ENCODE measurements around the gene MYO5C. TPM values are rescaled to one million over a fixed set of nuclear protein-coding genes. Genes with fewer than 3 reads are reported as not detected.
A peak's percentile ranks its signal among the peaks of the same experiment; 100 is the strongest.

The MYO5C gene
- total RNA-seq, 1 experiment from 2014 or later = 1.3 TPM

DNA sequence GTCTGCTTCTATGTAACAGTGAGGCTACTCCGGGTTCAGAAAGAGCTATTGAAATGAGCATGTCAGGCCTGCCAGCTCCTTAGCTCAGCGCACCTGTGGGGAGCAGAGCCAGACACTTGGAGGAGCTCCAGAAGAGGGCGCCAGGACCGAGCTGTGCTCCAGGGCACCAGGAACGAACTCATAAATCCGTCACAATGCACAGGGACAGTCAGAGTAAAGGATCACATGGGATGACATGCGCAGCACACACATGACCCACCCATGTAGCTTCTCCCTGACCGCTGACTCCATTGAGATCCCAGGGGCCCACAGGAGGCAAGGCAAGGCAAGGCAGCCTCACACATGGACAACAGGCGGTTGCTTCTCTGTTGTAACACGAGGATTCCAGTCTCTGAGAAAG lies 78.4 kb downstream of the MYO5C start:
- no peak for DNase-seq (ENCODE audit: low read depth)

DNA sequence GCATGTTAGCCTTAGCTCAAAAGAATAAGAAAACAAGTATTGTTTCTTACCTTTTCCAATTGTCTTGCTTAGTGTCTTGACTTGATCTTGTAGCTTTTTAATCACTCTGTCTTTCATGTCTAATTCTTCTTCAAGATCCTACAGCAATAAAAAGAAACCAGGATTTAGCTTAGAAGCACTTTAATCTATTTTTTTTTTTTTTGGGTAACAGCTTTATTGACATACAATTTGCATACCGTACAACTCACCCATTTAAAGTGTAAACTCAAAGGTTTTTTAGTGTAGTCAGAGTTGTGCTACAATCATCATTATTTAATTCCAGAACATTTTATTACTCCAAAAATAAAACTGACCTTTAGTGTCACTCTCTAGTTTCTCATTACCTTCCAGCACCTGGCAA lies 81.1 kb downstream of the MYO5C start:
- no peak for DNase-seq (ENCODE audit: low read depth)

DNA sequence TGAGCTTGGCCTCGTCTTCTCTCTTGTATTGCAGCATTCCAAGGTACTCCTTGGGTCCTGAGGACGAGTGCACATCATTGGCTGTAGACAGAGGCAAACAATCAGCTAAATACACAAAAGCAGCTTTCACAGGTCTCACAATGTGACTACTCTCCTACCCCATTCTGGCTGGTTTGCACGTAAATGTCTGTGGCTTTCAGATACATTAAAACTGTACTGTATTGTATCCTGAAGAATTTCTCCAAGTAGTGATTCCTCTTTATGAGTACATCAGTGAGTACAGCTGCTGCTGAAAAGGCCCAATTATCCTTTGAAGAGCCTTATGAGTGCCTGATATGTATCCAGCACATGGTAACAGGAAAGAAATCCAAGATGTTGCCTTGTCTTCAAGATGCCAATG lies 82.4 kb downstream of the MYO5C start:
- no peak for DNase-seq (ENCODE audit: low read depth)

DNA sequence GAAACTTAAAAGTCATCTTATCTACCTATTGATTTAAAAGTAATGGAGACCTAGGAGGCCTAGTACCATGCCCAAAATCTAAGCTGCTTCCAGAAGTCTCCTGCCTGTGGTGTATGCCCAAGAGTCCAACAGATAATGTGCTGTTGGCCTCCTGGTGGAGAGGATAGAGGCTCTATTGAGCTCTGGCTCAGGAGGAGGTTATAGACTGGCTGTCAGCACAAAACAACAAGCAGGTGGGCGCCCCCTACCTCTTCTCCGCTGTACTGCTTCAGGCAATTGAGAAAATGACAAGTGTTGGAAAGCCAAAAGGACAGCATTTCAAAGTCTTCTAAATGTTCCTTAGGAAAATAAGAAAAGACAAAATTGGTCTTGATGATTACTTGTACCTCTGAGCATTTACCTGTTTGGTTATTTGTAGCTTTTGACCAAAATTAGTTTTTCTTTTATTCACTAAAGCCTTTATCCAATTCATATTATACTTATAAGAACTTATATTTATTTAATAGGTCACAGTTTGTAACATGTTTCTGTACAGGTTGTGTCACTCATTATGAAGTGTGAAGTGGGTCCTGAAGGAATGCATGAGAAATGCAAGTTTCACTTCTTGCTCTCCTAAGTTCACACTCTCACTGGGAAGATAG lies 87.2 kb downstream of the MYO5C start:
- DNase-seq (ENCODE audit: low read depth) = peak; percentile 79

DNA sequence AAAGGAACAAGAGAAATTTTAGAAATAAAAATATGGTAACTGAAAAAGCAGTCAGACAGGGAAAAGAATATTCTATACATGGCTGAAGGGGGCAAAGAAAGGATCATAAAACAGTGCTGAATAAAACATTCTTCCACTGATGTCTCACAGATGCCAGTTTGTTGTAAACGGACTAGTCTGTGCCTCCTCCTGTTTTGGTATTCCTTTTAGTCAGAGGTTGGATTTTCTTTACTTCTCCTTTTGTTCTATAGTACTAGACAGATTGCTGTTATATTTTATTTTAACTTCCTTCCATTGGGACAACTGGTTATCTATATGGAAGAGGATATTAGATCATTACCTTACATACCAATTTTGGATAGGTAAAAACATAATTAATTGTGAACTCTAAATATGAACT lies 88.4 kb downstream of the MYO5C start:
- no peak for DNase-seq (ENCODE audit: low read depth)

DNA sequence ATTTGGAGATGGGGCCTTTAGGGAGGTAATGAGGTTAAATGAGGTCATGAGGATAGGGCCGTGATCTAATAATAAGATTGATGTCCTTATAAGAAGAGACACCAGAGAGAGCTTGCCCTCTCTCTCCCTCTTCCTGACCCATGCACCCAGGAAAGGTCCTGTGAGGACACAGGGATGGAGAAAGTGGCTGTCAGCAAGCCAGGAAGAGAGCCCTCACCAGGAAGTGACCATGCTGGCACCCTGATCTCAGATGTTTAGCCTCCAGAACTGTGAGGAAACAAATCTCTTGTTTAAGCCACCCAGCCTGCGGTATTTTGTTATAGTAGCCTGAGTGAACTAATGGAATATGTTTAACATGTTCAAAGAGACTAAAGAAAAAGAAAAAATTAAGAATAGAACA lies 89.2 kb downstream of the MYO5C start:
- peak; percentile 16 for DNase-seq (ENCODE audit: low read depth)

DNA sequence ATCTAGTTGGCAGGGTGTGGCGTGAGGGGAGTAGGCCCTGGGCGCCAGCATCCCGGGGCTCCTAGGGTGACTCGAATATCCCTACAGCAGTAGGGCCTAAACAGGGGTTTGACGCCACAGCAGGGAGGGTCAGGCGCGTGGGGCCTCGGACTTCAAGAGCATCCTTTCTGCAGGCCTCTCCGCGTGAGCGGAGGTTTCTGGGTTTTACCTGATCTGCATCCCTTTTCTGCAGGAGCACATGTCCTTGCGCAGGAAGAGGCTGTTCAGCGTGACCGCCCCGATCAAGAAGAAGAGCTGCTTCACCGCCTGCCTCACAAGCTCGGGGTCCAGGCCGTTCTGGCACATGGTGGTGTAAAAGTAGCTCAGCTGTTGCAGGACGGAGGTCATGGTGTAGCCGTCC lies 90.9 kb downstream of the MYO5C start:
- DNase-seq (ENCODE audit: low read depth) = no peak

DNA sequence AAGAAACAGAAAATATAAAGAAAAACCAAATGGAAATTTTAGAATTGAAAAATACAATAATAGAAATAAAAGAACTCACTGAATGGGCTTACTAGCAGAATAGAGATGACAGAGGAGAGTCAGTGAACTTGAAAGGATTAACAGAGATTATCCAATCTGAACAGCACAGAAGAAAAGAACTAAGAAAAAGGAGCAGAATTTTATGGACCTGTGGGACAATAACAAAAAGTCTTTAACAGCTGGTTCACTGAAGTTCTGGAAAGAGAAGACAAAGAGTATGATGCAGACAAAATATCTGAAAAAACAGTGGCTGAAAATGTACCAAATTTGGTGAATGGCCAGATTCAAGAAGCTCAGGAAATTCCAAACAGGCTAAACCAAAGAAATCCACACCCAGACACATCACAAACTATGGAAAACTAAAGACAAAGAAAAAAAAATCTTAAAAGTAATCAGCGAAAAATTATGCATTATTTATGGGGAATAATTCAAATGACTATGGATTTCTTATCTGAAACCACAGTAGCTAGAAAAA lies 94.7 kb downstream of the MYO5C start:
- no peak for DNase-seq (ENCODE audit: low read depth)

DNA sequence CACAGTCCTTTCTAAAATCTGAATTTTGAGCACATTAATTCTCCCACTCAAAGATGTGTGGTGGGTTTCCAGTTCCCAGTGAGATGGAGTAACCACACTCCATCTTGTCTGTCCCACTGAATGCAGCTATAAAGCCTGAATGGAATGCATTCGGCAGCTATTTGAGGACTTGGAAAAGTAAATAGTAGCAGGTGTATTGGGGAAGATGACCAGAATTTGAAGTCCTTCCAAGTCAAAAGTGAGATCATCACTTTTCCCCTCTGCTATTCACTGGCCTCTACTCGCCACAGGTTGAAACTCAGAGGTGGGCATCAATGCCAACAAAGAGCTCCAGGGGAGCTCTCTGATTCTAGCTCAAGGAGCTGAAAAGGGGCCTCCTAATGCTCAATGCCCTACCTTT lies 96.3 kb downstream of the MYO5C start:
- DNase-seq (ENCODE audit: low read depth) = no peak

DNA sequence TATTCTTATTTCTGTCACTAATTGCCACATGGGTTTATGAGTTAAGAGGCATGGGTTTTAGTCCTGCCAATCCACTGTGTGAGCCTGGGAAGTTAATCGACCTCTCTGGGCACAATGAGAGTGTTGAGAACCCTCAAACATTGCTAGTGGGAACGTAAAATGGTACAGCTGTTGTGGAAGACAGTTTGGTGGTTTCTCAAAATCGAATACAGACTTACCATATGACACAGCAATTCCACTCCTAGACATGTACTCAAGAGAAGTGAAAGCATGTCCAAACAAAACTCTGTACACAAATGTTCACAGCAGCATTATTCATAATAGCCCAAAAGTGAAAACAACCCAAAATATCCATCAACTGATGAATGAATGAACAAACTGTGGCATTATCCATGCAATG lies 98.7 kb downstream of the MYO5C start:
- DNase-seq (ENCODE audit: low read depth) = no peak

DNA sequence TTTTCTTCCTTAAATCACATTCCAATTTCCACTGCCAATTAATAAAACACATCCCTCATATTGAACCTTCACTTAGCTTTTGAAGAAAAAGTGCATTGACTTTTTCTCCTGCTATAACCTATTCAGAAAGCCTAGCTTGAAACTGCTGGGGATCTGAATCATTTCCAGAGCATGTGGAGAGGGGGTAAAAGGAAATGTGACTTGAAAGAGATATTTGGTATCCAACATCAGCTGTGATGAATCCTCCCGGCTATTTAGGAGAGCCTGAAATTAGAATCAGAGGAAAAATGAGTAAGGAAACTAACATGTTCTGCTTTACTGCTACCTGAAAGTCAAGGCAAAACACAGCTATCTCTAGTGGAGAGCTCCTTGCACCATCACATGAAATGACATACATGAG lies 101.8 kb downstream of the MYO5C start:
- no peak for DNase-seq (ENCODE audit: low read depth)

DNA sequence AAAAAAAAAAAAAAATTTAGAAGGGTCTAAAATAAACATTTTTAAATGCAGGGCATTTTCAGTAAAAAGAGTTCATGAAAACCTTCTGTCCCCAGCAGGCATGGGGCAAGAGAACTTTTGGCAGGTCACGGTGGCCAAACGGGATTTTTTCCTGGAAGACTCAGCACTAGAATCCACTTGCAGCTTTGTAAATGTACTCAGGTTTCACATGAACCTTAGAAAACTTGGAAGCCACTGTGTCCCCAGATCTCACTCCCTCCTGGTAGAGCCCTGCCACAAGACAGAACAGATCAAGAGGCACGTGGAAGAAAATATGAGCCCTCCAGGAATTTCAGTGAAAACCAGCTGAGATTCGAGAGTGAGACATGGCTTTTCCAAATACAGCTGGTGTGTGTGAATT lies 102.3 kb downstream of the MYO5C start:
- DNase-seq (ENCODE audit: low read depth) = no peak

DNA sequence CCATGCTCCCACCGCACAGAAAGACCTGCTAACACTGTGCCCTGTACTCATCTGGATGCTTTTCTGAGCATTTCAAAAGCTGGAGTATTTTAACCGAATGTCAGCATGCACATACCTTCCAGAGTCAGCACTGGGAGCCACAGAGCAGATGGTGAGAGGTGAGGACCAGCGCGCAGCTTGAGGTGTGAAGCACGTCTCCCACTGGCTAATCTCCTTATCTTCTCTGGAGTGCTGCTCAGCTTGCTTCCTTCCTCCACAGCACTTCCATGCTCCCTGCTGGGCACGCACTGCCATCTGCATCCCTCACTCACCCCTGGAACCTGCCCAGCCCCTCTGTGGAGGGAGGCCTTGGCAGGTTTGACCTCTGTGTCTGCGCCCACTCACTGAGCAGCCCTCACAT lies 104.4 kb downstream of the MYO5C start, which contains the start of gene GNB5:
Gene GNB5, minus strand, starts transcription at position 186 of the 400 bp plus-strand sequence. CDS start 6,716 bp downstream, outside the sequence.
- no peak for DNase-seq (ENCODE audit: low read depth)

DNA sequence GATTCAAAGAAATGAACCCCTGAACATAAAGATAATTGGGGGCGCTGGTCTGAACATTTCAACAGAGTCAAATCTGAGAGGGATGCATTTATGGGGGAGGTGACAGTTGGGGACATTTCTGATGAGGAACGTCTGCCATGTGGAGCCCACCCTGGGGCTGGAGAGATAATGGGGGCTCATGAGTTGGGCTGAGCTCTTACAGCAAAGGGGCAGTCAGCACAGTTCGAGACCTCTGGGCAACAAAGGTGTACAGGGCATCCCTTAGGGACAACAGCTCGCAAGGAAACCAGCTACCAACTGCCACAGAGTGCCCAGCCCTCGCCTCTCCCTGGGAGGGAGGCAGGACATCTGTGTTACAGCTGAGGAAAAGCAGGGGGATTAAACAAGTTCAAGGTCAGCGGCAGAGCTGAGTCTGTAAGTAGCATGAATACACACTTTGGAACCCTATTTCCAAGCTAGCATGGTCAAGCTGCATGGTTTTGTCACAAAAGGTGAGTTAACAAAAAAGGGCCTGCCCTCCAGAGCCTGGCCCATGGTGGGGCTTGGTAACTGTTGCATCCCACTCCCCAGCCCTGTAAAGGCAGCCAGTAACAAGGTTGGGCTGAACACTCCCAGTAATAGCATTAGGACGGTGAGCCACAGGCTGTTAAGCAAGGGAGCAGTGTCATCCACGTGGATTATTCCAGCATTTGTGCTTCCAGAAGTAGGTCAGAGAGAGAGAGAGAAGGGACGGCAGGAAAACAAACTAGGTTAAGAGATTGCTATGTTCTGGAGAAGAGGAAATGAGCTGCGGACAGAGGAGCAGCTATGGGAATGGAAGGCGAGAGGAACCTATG lies 108.7 kb downstream of the MYO5C start:
- no peak for DNase-seq (ENCODE audit: low read depth)

DNA sequence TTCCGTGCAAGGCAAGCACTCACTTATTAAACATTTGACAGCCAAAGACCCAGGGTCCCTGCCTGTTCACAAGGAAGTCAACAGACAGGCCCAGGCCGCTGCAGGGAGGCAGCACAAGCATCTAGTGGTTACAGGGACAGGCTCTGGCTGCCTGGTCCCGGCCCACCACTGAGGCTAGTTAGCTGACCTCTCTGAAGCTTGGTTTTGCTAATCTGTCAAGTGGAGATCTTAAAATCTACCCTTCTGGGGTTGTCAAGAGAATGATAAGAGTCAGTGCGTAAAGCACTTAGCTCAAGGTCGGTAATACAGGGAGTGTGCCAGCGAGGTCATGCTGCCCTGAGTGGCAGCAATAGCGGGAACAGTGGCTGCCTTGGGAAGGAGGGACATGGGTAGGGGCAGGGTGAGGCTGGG lies 110.4 kb downstream of the MYO5C start:
- DNase-seq (ENCODE audit: low read depth) = no peak

DNA sequence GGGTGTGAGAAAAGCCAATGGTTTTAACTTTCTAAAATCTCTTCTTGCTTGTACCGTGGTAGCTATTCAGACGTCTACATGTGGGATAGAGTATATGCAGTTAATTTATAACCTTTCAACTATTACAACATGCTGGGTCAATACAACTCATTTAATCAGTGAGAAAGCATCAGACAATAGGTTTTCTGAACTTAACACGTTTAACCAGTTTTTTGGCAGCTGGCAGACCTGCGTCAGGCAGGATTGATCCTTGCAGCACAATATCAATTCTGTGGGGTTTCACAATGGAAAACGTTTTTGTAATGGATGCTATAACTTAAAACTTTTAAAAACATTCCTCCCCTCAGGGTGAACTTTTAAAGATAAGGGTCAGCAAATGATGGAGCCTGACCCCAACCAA lies 110.9 kb downstream of the MYO5C start:
- DNase-seq (ENCODE audit: low read depth) = no peak

DNA sequence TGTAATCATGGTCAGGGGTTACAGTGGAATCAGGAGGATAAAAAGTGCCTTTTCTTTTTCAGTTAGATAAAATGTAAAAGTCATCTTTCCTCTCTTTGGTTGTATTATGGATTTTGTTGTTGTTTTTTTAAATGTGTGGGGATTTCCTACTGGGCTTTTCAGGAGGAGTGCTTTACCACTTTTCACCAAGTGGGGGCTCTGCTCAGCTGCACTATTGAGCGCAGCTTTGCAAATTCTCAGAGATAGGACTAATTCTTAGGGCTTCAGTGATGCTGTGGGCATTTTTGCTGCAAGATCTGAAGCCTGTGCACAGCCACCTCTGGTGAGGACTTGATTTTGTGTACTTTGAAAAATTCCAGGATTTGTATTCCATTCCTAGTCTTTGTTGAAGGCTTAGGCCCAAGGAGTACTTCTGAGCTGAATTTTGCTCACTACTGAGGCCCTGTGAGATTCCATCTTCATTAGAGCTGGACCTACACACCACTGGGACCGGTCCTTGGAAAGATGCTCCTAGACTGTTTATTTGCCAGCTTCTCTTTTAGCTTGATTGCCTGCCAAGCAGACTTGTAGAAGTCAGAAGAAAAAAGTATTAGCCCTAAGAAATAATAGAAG lies 111.9 kb downstream of the MYO5C start:
- DNase-seq (ENCODE audit: low read depth) = peak; percentile 44

DNA sequence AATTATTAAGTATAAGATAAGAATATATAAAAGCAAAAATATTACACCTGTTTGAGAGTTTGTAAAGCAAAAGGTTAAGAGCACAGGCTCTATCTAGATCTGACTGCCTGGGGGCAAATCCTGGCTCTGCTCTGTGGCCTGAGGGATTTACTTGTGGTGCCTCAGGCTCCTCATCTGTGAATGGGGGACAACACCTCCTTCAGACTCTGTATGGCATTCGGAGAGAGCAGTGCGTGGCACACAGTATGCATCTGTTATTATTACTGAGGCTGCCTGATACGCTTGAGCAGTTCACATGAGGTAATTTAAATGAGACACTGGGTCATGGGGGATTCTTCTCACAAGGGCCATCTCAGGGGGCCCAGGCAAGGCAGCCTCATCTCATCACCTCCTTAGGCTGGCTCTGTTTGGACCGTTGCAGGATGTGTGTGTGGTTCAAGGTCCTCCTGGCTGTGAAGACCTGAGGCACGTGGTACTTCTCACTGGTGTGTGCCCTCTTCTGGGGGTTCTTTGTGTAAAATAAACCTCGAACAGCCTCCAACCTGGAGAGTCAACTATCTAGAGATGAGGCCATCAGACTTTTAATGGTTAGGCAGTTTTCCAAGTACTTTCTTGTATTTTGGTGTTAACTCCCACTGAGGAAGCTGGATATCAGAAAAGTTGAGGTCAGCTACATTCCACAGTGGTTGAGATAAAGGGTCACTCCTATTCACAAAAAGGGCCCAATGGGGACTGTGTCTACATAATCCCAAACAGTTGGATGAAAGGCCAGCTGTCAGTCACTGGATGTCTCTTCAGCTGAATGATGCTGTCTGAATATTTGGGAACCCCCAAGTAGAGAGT lies 113.4 kb downstream of the MYO5C start:
- no peak for DNase-seq (ENCODE audit: low read depth)

DNA sequence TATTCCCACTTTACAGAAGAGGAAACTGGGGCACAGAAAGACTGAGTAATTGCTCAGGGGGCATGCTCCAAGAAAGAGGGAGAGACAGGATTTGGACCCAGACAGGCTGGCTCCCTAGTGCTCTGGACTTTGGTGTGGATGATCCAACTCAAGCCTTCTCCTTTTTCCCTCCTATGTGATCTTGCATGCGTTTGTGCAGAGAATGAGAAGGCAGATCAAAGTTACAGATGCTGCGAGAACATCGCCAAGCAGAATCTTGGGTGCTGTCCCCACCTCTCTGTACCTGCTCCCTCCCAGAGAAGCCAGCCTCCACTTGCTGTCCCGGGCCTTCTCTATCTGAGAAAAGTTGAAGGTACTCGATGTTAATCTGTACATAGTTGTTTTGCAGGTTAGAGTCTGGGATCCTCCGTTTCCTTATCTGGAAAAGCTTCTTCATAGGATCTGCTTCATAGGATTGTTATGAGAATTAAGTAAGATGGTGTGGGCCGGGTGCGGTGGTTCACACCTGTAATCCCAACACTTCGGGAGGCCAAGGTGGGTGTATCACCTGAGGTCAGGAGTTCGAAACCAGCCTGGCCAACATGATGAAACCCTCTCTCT lies 114.7 kb downstream of the MYO5C start:
- no peak for DNase-seq (ENCODE audit: low read depth)

DNA sequence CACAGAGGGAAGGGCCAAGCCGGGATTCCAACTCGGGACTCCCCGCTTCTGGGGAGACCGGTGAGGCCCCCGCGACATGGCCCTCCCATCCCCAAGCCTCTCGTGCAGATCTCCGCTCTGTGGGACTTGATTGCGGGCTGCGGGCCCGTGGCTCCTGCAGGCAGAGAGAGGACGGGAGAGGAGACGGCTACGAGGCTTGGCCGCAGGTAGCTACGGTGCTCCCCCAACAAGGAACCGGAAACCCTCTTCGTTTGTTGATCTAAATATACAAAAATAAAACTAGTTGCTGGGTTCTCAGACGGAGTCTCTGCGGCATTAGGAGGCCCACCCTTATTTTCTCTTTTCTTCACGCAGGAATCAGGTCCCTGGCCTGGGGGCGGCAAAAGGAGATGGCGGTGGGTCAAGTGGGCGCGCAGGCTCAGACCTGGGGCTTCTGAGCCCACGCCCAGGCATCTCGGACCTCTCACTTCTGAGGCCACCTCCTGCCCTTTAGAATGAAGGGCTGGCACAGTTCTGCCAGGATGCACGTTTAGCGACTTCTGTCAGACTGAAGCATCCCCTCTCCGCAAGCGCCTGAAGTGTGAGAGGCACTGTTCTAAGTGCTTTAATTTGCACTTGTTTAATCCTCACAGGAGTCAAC lies 115.3 kb downstream of the MYO5C start:
- no peak for DNase-seq (ENCODE audit: low read depth)
